Pulmonary artery endothelial cell (primary cell): ENCODE measurements around the gene XRN2. TPM values are rescaled to one million over a fixed set of nuclear protein-coding genes. Genes with fewer than 3 reads are reported as not detected.

Experiments
- DNase-seq: peaks from one replicate; pipeline ENCODE4 v3.0.0-alpha.2; 2011; ENCODE audit warnings: low read depth, low spot score
- total RNA-seq: library from RNA; depleted of rRNA; stranded (reverse); fragments of >200 nt; gene quantifications from 2 replicates; pipeline ENCODE4 v1.2.3, GENCODE V29; 2014

XRN2 gene
- total RNA-seq, 1 donor from 2014 or later, result 100 TPM

DNA sequence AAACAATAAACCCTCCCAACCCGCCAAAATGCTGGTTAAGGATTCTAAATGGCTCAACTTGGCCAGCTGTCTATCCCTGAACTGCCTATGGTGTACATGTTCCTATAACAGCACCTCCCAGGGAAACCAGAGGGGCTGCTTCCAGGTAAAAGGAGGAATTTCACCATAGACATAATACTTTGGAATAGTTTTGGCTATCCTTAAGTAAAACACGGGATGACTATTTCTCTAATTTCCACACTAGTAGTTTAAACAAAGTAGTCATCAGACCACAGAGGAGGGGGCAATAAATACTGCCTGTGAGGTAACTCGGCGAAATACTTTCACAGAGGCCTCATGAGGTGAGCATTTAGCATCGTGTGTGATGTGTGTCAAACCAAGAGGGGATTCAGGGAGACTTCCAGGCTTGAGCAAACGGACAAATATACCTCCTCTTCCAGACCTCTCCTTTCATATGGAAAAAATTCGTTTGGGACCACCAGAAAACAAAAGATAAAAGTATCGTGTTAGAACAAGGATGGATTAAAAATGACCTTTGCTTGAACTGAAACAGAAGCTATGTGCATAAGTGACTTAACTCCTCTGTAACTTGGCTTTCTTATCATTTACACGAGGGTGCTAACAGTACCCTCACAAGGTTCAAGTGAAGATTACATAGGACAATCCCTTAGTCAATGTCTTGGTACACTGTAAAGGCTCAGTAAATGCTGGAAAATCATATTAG, 1.0 kb upstream of the XRN2 start:
- DNase-seq, result no peak

DNA sequence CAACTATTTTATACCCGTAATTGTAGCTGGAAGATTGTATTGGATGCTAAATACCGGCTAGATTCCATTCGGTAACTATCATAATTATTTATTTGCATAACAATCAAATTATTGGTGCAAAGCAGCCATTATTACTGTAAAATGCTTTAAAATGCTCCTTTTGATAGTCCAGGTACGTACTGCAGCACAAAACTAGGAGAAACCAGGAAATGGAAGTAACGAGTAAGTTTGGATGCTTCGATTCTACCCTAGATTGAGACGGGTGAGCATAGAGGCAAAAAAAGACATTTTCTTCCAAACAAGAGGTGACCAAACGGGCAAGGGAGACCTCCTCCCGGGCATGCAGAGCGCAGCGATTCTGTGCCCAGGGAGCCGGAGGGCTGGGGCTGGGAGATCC, 469 bp upstream of the XRN2 start:
- no peak for DNase-seq

DNA sequence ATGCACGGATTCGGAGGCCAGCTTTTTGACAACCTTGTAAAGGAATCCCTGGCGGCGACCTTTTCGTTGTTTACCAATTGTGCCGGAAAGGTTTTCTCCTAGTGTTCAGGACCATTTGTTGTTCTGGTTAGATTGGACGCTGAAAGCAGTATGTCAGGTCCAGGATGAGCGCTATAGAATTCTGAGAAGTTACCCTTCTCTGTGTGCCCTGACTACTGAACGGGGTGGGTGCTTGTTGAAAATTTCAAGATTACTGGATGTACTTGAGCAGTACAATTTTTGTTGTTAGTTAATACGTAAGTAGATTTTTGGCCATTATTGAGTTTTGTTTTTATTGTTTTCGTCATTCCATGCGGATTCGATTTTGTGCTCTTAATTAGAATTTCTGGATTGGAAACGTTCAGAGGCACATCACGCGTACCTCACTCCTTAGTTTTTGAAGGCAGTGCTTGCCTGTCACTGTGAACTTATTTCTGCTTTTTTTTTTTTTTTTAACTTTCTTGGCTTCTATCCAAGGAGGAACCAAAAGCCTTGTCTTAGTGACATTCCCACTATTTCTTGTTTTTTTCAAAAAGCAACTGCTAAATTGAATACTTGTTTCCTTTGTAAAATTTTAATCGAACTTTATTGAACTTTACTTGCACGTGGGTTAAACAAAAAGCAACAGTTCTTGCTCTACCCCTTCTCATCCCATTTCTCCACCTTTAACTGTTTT, 898 bp downstream of the XRN2 start:
- DNase-seq, result no peak

DNA sequence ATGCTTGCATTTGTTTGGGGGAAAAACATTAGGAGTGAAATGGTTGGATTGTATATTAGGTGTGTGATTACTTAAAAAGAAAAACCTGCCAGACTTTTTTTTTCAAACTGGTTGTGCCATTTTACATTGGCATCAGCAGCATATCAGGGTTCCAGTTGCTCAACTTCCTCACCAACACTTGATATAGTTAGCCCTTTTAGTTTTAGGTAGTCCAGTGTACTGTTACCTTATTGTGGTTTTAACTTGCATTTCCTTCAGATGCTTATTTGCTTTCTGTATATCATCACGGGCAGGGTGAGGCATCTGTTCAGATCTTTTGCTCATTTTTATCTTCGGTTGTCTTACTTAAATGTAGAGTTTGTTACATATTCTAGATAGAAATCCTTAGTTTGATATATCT, 5.2 kb downstream of the XRN2 start:
- no peak for DNase-seq

DNA sequence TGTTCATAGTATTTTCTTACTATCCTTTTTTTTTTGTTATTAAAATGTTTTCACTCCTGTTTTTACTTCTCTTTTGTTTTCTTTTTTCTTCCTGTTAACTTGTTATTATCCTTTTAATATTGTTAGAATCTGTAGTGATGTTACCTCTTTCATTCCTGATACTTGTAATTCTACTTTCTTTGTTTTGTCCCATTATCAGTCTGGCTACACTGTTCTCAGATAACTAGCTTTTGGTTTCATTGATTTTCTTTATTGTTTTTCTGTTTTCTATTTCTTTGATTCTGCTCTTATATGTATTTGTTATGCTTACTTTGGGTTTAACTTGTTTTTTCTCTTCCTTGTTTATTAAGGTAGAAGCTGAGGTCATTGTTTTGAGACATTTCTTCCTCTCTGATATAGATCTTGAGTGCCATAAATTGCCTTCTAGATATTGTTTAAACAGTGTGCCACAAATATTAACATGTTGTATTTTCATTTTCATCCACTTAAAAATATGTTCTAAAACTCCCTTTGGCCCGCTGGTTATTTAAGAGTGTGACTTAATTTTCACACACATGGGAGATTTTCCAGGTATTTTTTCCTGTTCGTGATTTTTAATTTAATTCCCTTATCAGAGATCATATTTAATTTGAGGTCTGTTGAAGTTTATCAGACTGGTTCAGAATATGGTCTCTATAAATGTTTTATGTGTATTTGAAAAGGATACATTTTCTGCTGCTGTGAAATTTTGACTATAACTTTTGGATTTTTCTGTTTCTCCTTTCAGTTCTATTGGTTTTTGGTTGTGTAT, 6.7 kb downstream of the XRN2 start:
- DNase-seq, result no peak

DNA sequence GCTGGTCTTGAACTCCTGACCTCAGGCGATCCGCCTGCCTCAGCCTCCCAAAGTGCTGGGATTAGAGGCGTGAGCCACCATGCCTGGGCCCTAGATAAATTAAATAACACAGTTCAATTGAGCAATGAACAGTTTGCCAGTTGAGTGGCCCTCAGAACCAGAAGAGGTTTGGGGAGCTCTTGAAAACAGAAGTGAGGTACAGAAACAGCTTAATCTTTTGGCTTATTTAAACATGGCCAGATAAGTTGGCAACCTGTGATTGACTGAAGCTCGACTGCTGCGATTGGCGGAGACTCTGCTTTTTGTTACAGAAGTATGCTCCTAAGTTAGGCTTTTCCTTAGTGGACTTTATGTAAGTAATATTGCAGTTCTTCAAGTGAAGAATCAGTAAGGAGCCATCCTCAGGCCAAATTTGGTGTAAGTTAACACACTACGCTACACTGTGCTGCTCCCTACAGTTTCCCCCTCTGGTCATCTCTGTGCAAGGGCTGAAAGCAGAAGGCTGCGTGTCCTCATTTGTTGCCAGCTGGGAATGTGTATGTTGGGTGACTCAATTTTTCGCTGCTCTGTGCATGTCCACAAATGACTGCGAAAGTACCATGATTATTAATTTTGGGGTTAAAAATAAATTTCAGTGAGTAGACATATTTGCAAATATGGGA, 9.8 kb downstream of the XRN2 start:
- DNase-seq, result no peak

DNA sequence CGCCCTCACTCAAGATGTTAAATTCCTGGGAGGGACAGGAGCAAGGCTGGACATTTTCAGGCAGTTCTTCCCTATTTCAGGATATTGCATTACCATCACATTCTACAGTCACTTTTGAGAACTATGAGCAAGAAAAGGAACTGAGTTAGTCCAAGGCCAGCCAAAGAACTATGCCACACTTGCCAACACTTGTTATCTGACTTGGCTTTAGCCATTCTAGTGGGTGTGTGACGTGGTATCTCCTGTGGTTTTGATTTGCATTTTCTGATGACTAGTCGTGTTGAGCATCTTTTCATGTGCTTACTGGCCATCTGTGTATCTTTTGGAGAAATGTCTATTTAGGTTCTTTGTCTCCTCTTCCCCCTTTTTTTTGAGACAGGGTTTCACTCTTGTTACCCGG, 12.0 kb downstream of the XRN2 start:
- no peak for DNase-seq

DNA sequence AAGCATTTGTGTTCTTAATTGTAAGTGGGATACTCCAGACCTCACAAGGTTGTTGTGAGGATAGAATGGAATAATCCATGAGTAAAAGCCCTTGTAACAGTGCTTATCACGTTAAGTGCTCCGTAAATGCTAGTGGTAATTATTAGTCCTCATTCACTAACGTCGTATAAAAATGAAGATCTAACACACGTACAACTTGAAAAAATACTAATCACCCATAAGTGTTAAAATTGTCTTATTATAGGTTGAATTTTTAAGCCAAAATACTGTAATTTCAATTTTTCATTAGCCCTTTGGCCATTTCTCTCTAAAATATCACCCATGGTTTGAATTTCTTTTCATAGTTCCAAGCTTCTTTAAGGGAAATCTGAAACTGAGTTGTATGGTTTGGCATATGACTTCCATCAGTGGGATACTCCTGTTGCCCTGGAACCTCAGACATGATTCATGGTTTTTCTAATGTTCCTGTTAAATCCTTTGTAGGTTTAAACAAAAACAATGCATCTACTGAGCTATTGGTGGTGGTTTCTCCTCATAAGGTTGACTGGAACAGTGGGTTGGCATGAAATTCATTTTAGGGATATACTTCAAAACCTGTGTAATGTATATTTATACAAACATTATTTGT, 19.1 kb downstream of the XRN2 start:
- DNase-seq, result no peak

DNA sequence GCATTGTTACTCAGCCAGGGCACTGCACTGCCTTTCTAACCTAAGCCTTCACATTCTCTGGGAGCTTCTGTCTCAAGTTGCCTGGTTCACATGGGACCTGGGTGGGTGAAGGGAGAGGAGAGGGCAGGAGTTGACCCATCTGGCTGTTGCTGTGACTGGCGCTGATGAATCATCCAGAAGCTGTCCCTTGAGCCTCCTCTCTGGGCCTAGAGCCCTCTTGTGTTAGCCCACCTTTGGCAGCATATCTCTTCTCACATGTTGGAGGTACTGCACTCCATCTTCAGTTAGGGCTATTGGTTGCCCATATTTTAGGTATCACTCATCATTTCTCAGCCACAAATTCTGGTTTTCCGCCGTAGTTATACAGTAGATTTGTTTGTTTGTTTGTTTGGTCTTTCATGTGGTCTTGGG, 19.8 kb downstream of the XRN2 start:
- no peak for DNase-seq

DNA sequence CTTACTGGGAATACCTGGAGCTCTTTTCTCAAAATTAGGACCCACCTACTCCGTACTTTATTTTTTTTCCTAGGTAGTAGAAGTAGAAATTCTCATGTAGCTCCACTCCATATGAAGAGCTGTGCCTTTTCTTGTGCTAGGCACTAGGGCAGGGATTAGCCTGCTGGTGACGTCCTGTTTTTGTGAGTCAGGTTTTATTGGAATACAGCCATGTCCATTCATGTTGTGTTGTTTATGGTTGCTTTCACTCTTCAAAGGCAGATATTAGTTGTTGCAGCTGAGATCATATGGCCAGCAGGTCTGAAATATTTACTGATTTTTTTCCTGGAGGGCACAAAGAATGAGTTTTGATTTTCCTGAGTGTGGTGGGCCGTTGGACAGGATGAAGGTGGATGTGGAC, 20.5 kb downstream of the XRN2 start:
- peak; percentile 60 for DNase-seq

DNA sequence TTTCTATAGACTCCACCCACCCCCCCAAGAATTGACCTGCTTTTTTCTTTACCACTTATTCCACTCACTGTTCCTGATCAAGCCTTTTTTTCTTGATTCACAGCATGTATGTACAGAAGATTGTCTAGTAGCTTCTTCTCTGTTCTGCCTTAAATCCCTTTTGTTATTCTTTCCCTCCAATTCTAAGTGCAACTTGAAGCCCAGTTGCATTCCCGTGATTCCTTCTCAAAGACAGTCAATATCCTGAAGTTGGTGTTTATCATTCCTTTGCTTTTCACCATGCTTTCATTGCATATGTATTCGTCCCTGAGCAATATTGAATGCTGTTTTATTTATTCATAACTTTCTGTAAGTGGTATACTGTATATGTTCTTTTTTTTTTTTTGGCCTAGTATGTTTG, 21.0 kb downstream of the XRN2 start:
- no peak for DNase-seq

DNA sequence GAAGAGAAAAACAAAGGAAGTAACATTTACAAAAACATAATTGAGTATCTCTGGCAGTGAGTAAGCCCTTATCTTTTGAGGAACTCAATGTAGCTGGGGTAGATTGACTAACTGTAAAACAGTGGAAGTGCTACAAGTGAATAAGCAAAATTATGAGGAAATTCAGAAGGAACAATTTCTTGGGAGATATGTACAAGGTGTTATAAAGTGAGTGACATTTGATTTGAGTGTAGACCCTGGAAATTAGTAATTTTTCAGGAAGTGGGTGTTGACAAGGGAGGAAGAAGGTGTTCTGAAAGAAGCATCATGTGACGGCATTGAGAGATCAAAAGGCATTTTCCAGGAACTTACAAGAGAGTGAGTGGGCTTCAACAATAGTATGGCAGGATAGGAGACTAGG, 22.2 kb downstream of the XRN2 start:
- no peak for DNase-seq

DNA sequence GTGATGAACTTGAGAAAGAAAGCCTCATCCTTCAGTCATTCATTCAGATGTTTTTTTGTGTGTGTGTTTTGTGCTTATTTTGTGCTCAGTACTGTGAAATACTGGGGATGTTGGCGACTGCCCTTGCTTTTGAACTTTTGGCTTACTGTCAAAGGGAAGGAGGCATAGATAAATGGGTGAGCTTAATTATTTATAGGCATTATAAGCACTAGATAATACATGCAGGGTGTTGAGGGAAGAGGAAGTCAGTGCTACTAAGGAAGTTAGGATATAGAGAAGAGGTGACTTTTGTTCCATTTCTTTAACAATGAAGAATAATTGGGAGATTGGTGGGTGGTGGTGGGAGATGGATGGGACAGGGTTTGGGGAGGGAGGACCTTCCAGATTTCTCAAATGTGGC, 23.6 kb downstream of the XRN2 start:
- DNase-seq, result no peak

DNA sequence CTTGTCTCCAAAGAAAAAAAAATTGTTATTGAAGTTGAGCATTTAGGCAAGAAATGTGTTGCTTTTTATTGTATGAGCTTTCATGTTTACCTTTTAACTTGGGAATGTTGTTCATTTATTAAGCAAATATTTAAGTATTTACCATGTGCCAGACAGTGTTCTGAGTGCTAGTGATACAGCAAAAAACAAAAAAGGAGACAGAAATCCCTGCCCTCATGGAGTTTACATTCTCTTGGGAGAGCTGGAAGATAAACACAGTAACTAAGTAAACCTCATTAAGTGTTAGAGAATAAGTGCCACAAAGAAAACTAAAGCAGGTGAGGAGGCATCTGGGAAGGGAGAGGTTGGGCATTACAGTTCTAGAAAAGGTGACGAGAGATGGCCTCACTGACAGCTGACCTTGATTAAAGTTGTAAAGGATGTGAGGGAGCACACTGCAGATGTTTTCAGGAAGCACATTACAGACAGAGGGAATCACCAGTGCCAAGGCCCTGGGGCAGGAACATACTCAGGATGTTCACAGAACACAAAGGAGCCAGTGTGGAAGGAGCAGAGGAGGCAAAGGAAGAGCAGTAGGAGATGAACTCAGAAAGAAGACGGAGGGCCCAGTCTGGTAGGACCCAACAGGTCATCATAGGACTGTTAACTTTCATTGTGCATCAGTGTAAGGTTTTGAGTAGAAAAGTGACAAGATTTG, 33.5 kb downstream of the XRN2 start:
- no peak for DNase-seq

DNA sequence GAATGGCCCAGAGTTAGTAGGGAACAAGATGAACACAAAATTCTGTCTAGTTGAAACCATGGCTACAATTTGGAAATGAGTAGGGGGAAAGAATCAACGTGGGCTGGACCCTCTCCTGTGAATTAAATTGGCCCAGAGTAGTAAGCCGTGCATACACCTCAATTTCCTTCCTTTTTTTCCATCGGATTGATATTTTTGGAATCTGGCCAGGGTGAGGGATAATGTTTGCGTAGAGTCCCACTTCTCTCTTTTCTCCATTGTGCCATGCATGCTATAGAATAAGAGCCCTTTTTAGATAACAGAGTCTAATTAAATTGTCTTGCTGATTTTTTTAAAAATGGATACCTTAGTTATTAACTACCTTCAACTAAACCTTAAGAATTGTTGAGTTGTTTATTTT, 35.2 kb downstream of the XRN2 start:
- DNase-seq, result no peak

DNA sequence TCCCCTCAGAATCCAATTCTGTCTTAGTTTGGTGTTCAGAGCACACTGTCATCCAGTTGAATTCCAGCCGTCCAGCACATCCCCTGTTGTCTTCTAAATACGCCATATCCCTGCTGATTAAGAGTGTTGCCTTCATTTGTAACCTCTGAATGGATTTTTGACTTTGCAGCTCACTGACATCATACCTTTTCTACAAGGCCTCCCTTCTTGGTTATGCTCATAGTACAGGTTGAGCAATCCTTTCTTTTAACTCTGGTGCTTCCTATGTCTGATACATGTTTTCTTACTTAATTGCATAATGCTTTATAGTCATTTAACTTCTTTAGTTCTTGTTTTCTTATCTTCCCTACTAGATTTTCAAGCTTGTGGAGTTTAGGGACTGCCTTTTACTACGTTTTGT, 36.4 kb downstream of the XRN2 start:
- DNase-seq, result no peak

DNA sequence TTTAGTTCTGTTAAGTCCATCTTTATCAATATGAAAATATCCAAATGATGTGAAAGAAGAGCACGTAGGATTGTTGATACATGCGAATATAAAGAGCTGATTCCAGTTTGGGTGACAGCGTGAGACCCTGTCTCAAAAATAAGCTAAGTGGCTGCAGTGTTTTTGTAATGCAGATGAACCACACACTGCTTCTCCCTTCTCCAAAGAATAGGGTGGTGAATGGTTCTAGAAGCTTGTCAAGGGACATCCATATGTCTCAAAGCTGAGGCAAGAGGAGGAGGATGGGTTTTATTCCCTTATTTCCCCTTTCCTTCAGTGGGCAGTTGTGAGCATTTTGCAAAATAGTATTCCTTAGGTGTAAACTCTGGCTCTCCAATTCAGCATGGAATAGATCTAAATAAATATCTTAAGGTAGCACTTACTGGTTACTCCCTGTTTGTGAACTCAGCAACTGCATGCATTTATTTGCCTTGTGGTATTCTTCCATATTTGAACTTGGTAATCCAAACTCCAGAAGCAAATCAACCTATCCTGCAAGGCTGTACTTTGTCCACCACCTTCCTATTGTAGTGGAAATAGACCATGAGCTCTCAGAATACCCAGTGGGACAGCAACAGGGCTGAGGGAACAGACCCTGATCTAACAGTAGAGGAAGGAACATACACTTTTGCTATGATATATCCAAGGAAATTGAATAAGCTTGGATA, 38.0 kb downstream of the XRN2 start:
- no peak for DNase-seq

DNA sequence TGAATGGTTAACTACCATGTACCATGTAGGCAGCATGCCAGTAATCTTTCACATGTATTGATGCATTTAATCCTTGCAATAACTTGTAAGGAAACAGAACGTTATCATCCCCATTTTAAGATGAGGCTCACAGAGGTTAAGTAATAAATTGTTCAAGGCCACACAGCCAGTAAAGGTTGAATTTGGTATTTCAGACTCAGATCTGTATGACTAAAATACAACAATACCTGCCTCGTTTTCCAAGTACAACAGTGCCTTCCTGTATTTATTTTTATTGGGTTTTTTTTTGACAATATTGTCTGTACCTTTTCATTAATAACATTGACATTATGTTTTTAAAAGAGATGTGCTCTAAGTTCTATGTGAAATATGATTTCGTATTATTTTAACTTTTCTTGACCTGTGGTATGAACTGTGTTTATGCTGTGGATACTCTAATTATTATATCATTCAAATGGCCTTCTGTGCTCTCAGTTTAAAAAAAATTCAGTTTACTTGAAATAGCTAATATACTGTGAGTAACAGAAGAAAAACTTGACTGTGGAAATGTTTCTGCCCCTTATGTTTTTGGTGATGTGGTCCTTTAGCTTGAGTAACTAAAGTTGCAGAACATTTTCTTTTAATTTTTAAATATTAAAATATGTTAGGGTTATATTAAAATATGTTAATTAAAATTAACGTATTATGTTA, 39.7 kb downstream of the XRN2 start:
- no peak for DNase-seq

DNA sequence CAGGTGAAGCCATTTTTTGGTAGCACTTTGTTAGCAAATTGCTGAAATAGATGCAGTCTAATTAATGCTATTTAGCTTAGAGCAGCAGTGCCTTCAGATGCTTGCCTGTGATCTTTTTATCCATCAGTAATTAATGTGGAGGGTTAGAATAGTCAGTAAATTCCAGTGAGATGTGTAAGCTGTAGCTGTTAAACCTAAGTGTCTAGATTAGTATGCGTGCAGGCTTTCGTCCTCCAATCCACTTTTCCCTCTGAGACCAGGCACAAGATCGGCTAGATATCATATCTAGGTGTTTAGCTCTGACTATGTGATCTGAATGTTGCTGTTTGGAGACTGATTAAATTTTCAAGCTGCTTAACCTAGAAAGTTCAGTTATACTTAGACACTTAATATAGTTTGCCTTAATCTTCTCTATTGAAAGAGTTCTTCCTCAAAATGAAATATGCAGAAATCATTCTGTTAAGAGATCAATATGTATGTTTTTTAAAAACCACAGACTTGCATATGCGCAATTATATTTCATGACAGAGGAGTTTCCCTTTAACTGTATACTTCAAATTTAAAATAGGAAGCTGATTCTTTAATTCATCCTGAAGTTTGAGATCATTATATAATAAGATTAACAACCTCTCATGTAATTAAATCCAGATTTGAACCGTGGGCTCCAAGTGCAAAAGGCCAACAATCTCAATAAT, 41.2 kb downstream of the XRN2 start:
- no peak for DNase-seq
